A673 (cell line): ENCODE results near the gene MIPOL1. TPM values are rescaled to one million over a fixed set of nuclear protein-coding genes. Genes with fewer than 3 reads are reported as not detected.

Experiments used
- BruUV-seq: library from RNA; stranded (reverse); fragments of 400-500 nt; replicated peaks from 2 replicates; lab custom pipeline; 2021; lab: Mats Ljungman, UMichigan
- CTCF ChIA-PET: fragments of 300-600 bp; sonication (Branson Sonifier 250); formaldehyde crosslinking; loops from one replicate; lab custom pipeline; 2022; ENCODE audit warnings: antibody characterized with exemption; lab: Charles Lee
- POLR2A ChIA-PET: fragments of 300-600 bp; sonication (Branson Sonifier 250); formaldehyde crosslinking; loops from one replicate; lab custom pipeline; 2022; ENCODE audit warnings: antibody characterized with exemption; ENCODE audit not compliant: low non-redundant PET; lab: Charles Lee
- DNase-seq: peaks from one replicate; pipeline ENCODE4 v3.0.0-alpha.2; 2015; ENCODE audit warnings: low spot score
- H3K27ac ChIP-seq: fragments of 200-600 bp; sonication (generic); 2 replicates; pipeline ENCODE4 v1.5.1; 2016; ENCODE audit warnings: mixed run types, low read depth, mild to moderate bottlenecking, mixed read lengths, antibody characterized with exemption, low read length; ENCODE audit not compliant: poor library complexity, severe bottlenecking
- H3K27me3 ChIP-seq: fragments of 200-600 bp; sonication (generic); replicated peaks from 2 replicates; pipeline ENCODE4 v1.6.1; 2017; ENCODE audit warnings: mixed run types, low read depth, mild to moderate bottlenecking, mixed read lengths, antibody characterized with exemption, low read length; ENCODE audit not compliant: insufficient read depth, poor library complexity
- H3K36me3 ChIP-seq: fragments of 200-600 bp; sonication (generic); 2 replicates; pipeline ENCODE4 v1.6.1; 2016; ENCODE audit warnings: mixed run types, mild to moderate bottlenecking, mixed read lengths, antibody characterized with exemption, low read length; ENCODE audit not compliant: insufficient read depth, poor library complexity, severe bottlenecking
- H3K4me1 ChIP-seq: fragments of 200-600 bp; sonication (generic); 2 replicates; pipeline ENCODE4 v1.6.1; 2017; ENCODE audit warnings: mixed run types, mild to moderate bottlenecking, mixed read lengths, antibody characterized with exemption, low read length; ENCODE audit not compliant: insufficient read depth, poor library complexity, severe bottlenecking
- H3K4me3 ChIP-seq: fragments of 200-600 bp; sonication (generic); 2 replicates; pipeline ENCODE4 v1.5.1; 2016; ENCODE audit warnings: low read depth, mixed run types, mild to moderate bottlenecking, mixed read lengths, low read length; ENCODE audit not compliant: poor library complexity, severe bottlenecking
- H3K9me3 ChIP-seq: fragments of 200-600 bp; sonication (generic); 2 replicates; pipeline ENCODE4 v1.6.1; 2016; ENCODE audit warnings: mixed run types, low read depth, mild to moderate bottlenecking, mixed read lengths, antibody characterized with exemption, low read length; ENCODE audit not compliant: poor library complexity, severe bottlenecking
- CTCF ChIP-seq: fragments of 300-800, 200-600 bp; sonication (generic); conservative IDR thresholded peaks from 2 replicates; pipeline ENCODE4 v1.5.1; 2017; ENCODE audit warnings: low read depth, mild to moderate bottlenecking, antibody characterized with exemption, low read length, moderate library complexity, mixed read lengths
- EZH2 ChIP-seq: fragments of 200-600 bp; sonication (generic); IDR thresholded peaks from 2 replicates; pipeline ENCODE4 v1.6.1; 2017; ENCODE audit warnings: borderline replicate concordance, low read depth, mild to moderate bottlenecking, mixed read lengths, antibody characterized with exemption, low read length; ENCODE audit not compliant: poor library complexity, severe bottlenecking
- intact Hi-C: fragments of 100-400 bp; cut with micrococcal nuclease; formaldehyde crosslinking; loops from one replicate; pipeline ENCODE4 v1.10.0; 2022; ENCODE audit not compliant: unreplicated experiment
- total RNA-seq: library from RNA; stranded (reverse); gene quantifications from 2 replicates; pipeline ENCODE4 v1.2.3, GENCODE V29; 2021

Gene MIPOL1
- total RNA-seq, 1 experiment from 2014 or later, result 15.0 TPM

- Histone ChIP-seq H3K36me3 (no peaks in the 10 kb centered on the region), H3K9me3 (no peaks in the 10 kb centered on the region), H3K27ac (no peak overlapping the region), H3K4me3 (no peak overlapping the region), H3K27me3 (no peaks in the 10 kb centered on the region), H3K4me1 (no peaks in the 10 kb centered on the region)
- POLR2A ChIA-PET, result no interaction called here
- no peak for DNase-seq
- intact Hi-C loops, result no loop called here
- BruUV-seq, result no TSS peak
- TF ChIP-seq CTCF, result no peak
- no peak for TF ChIP-seq EZH2
- CTCF ChIA-PET, result no interaction called here
Observed at GRCh38 chr14:37329189-37330001, 131.7 kb downstream of the MIPOL1 start.

- no peak for TF ChIP-seq EZH2
- TF ChIP-seq CTCF, result no peak
- BruUV-seq, result no TSS peak
- H3K9me3 ChIP-seq, result no peaks in the 10 kb centered on the region
- no peaks in the 10 kb centered on the region for H3K36me3 ChIP-seq
- H3K4me1 ChIP-seq, result no peaks in the 10 kb centered on the region
- H3K27me3 ChIP-seq, result no peaks in the 10 kb centered on the region
- POLR2A ChIA-PET, result no interaction called here
- intact Hi-C loops, result no loop called here
- no peak overlapping the region for H3K4me3 ChIP-seq
- no peak for DNase-seq
- H3K27ac ChIP-seq, result no peak overlapping the region
- CTCF ChIA-PET, result no interaction called here
Observed at GRCh38 chr14:37330910-37331309, 133.2 kb downstream of the MIPOL1 start.

GRCh38 chr14:37340353-37340752 lies 142.6 kb downstream of the MIPOL1 start:
- Histone ChIP-seq H3K36me3 (no peaks in the 10 kb centered on the region), H3K27me3 (no peaks in the 10 kb centered on the region), H3K4me3 (no peak overlapping the region), H3K4me1 (no peaks in the 10 kb centered on the region), H3K27ac (no peak overlapping the region), H3K9me3 (no peaks in the 10 kb centered on the region)
- ChIA-PET CTCF (no interaction called here), POLR2A (no interaction called here)
- TF ChIP-seq EZH2 (no peak), CTCF (0 out of 2 replicates have a peak, but pooled peaks have one; percentile 15)
- BruUV-seq, result no TSS peak
- DNase-seq, result peak; percentile 1
- intact Hi-C loops, result no loop called here
